AG04449 (cell line): ENCODE results near the gene NCLN.

ENCODE experiments used
- CTCF ChIA-PET: fragments of 350-600 bp; formaldehyde crosslinking; extraction: SDS; loops from one replicate; lab custom pipeline; 2021; ENCODE audit warnings: antibody characterized with exemption; lab: Yijun Ruan, JAX
- POLR2A ChIA-PET: fragments of 400-600, 350-600 bp; formaldehyde crosslinking; extraction: SDS; loops from one replicate; lab custom pipeline; 2020; ENCODE audit warnings: antibody characterized with exemption, inconsistent platforms; lab: Yijun Ruan, JAX
- DNase-seq: peaks from one replicate; pipeline ENCODE4 v3.0.0-alpha.2; 2010; ENCODE audit warnings: low read depth, low spot score
- H3K4me3 ChIP-seq: 2 replicates; pipeline ENCODE4 v1.5.1; 2011; ENCODE audit warnings: low read depth, mild to moderate bottlenecking, control low read depth, low read length
- TF ChIP-seq, protein P1 (sequence below): IDR thresholded peaks from one replicate; pipeline ENCODE4 v1.5.1; 2011; ENCODE audit warnings: mild to moderate bottlenecking, moderate library complexity, low read length, control low read depth, inconsistent platforms; ENCODE audit not compliant: insufficient read depth; ENCODE audit errors: missing control alignments

The NCLN gene

DNA sequence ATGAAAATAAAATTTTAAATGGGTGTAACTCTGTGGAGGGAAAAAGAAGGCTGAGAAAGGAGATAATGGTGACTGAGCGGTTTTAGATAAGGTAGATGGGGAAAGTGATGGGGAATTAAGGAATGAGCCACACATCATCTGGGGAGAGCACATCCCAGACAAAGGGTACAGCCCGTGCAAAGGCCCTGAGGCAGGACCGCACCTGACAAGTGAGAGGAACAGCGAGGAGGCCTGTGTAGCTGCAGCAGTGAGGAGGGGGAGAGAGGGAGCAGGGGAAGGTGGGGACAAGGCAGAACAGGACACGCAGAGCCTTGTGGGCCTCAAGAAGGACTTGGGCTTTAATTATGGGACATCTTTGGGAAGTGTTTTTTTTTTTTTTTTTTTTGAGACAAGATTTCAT, 37.0 kb downstream of the NCLN start:
- no peak for DNase-seq
- TF ChIP-seq, protein P1, sequence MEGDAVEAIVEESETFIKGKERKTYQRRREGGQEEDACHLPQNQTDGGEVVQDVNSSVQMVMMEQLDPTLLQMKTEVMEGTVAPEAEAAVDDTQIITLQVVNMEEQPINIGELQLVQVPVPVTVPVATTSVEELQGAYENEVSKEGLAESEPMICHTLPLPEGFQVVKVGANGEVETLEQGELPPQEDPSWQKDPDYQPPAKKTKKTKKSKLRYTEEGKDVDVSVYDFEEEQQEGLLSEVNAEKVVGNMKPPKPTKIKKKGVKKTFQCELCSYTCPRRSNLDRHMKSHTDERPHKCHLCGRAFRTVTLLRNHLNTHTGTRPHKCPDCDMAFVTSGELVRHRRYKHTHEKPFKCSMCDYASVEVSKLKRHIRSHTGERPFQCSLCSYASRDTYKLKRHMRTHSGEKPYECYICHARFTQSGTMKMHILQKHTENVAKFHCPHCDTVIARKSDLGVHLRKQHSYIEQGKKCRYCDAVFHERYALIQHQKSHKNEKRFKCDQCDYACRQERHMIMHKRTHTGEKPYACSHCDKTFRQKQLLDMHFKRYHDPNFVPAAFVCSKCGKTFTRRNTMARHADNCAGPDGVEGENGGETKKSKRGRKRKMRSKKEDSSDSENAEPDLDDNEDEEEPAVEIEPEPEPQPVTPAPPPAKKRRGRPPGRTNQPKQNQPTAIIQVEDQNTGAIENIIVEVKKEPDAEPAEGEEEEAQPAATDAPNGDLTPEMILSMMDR: no peak
- no peak overlapping the region for H3K4me3 ChIP-seq
- ChIA-PET CTCF (interaction anchor here (0.8 to 3.4 kb wide), 4 partner anchors 9 to 14 kb away, joined by 5 to 10 read pairs (median 8); no protein-coding TSS in a partner anchor), POLR2A (no interaction called here)

DNA sequence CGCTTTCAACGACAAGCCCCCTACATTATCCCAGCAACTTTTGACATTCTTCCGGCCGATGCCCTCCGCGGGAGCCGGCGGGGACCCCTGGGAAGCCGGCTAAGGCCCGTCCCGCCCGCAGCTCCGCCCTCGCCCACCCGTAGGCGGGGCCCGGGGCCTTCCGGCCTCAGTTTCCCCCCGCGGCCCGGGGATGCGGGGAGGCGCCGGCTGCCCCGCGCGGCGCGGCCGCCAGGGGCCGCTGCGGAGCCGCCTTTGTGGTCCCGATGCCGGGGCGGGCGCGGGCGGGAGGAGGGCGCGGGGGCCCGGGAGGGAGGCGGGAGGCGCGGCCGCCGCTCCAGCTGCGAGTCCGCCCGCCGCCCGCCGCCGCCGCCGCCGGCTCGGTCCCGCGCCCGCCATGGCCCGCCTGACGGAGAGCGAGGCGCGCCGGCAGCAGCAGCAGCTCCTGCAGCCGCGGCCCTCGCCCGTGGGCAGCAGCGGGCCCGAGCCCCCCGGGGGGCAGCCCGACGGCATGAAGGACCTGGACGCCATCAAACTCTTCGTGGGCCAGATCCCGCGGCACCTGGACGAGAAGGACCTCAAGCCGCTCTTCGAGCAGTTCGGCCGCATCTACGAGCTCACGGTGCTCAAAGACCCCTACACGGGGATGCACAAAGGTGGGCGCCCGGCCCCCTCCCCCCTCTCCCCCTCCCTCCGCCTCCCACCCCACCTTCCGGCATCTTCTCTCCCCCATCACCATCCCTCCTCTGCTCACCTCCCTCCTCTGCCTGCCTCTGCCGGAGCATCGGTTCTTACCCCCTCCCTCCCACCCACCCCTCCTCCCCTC, 38.8 kb downstream of the NCLN start, which contains the start of gene CELF5:
Gene CELF5, plus strand, starts transcription at position 316 of the 823 bp plus-strand sequence. Its CDS starts 79 bp downstream, at position 395.
- TF ChIP-seq, protein P1: peak; percentile 20
- peak within 1 kb of the TSS; percentile 30 for H3K4me3 ChIP-seq
- CTCF ChIA-PET: interaction anchor here (0.6 to 3.4 kb wide), 18 partner anchors 9 to 337 kb away, joined by 3 to 25 read pairs (median 4); no protein-coding TSS in a partner anchor
- no peak for DNase-seq
- POLR2A ChIA-PET: no interaction called here

DNA sequence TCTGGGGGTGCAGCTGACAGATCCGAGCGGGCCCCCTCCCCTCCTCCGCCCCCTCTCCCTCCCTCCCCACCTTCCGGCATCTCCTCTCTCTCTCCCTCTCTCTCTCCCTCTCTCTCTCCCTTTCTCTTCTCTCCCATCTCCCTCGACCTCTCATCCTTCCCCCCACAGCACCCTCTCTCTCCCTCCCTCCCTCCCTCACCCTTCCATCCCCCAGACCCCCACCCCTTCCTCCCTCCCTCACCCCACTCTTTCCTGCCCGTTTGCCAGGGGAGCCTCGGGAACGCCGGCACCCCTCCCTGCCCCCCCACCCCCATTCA, 39.4 kb downstream of the NCLN start:
- H3K4me3 ChIP-seq: no peak overlapping the region
- TF ChIP-seq, protein P1: no peak
- ChIA-PET CTCF (interaction anchor here (0.6 to 3.4 kb wide), 8 partner anchors 9 to 249 kb away, joined by 3 to 25 read pairs (median 5); no protein-coding TSS in a partner anchor), POLR2A (no interaction called here)
- no peak for DNase-seq

DNA sequence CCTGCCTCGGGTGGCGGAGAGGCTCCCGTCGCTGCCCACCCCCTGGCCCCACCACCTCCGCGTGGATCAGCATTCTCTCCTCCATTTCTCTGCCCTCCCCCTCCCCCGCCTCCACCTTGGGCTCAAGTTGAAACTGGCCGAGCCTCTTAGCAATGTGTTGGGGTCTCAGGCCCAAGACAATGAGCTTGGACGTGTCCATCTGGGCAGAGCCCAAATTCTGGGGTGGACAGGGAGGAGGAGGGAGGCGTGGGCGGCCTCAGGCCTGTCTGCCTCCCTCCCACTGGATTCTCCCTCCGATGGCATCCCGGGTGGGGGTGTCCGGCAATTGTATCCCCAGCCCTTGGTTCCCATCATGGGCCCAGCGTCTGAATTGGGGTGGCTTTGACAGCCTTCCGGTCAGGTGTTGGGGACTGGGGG, 40.0 kb downstream of the NCLN start:
- H3K4me3 ChIP-seq: no peak overlapping the region
- CTCF ChIA-PET: no interaction called here
- no peak for DNase-seq
- POLR2A ChIA-PET: no interaction called here
- TF ChIP-seq, protein P1: no peak

DNA sequence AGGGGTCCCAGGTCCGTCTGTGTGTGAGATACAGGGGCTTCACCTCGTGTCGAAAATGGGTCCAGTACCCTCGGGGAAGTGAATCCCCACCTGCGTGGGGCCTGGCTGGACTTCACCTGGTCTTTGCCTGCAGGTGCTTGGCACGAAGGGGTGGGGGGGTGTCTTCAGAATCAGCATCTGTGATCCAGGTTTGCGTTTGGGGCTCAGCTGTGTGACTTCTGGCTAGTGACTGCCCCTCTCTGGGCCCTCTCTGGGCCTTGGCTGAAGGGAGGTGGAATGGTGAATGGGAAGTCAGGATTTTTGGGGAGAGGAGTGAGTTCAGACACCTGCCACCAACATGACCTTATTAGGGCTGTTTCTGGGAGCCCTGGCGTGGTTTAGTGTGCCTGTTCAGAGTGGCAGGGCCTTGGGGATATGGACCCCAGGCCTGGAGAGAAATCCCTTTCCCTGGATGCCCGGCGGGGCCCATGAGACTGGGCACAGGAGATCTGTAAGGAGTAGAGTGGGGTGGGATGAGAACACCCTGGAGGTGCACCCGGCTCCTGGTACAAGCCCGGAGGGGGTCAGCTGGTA, 41.4 kb downstream of the NCLN start:
- ChIA-PET CTCF (interaction anchor here (1.0 kb wide), 1 partner anchor 277 kb away, joined by 3 read pairs; no protein-coding TSS in a partner anchor), POLR2A (interaction anchor here (0.7 kb wide), 1 partner anchor 367 kb away, joined by 3 read pairs; no protein-coding TSS in a partner anchor)
- TF ChIP-seq, protein P1: no peak
- no peak overlapping the region for H3K4me3 ChIP-seq
- no peak for DNase-seq

DNA sequence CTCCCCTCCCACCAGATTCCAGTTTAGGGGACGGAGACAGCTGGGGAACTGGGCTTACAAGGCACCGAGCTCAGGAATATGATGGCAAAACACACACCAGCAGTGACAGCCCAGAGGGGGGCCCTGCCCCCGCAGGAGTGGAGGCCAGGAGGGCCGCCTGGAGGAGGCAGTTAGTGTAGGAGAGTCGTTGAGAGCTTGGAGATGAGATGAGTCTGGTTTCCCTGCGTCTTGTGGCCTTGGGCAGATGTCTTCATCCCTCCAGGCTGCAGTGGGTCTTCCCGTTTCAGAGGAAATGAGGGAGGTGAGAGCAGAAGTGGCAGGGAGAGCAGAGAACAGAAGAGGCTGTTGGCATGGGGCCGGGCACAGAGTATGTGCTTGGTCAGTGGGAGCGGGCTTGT, 43.6 kb downstream of the NCLN start:
- no peak overlapping the region for H3K4me3 ChIP-seq
- TF ChIP-seq, protein P1: no peak
- no peak for DNase-seq
- ChIA-PET CTCF (interaction anchor here (0.6 to 1.6 kb wide), 3 partner anchors 8 to 11 kb away, joined by 3 to 5 read pairs (median 3); no protein-coding TSS in a partner anchor), POLR2A (no interaction called here)
